NB4 (cell line): Measurements from ENCODE around the gene BACE2.

Experiments
- DNase-seq: peaks from one replicate; pipeline ENCODE4 v3.0.0; 2010; ENCODE audit warnings: low read depth
- H3K4me3 ChIP-seq: one replicate; pipeline ENCODE4 v1.5.1; 2011; ENCODE audit warnings: mild to moderate bottlenecking, low read depth, low read length, moderate library complexity
- CTCF ChIP-seq: IDR thresholded peaks from one replicate; pipeline ENCODE4 v1.5.1; 2012; ENCODE audit warnings: low read depth, low read length
- MAX ChIP-seq: IDR thresholded peaks from 2 replicates; pipeline ENCODE4 v1.6.1; 2011; ENCODE audit warnings: low read depth, low read length
- MYC ChIP-seq: IDR thresholded peaks from 2 replicates; pipeline ENCODE4 v1.6.1; 2011; ENCODE audit warnings: low read depth, low read length
- POLR2A ChIP-seq: IDR thresholded peaks from 2 replicates; pipeline ENCODE4 v1.6.1; 2011; ENCODE audit warnings: mild to moderate bottlenecking; ENCODE audit not compliant: insufficient read length; ENCODE audit errors: extremely low read depth

The BACE2 gene

GRCh38 chr21:41175080-41175479 lies 7.1 kb downstream of the BACE2 start:
- H3K4me3 ChIP-seq, result no peak overlapping the region
- TF ChIP-seq MAX, result no peak
- no peak for DNase-seq

- TF ChIP-seq MAX (no peak), CTCF (no peak), MYC (no peak), POLR2A (no peak)
- DNase-seq, result no peak
- no peak overlapping the region for H3K4me3 ChIP-seq
These were observed 8.9 kb downstream of the BACE2 start for GRCh38 chr21:41176846-41177245.

GRCh38 chr21:41180752-41181151 lies 12.8 kb downstream of the BACE2 start:
- TF ChIP-seq CTCF, result no peak
- TF ChIP-seq MAX, result no peak
- TF ChIP-seq POLR2A, result no peak
- no peak for TF ChIP-seq MYC

GRCh38 chr21:41182547-41182946 lies 14.6 kb downstream of the BACE2 start:
- TF ChIP-seq CTCF (no peak), MAX (no peak), MYC (no peak), POLR2A (no peak)
- H3K4me3 ChIP-seq, result no peak overlapping the region
- no peak for DNase-seq

More at GRCh38 chr21:41180752-41181151, 12.8 kb downstream of the BACE2 start:
- no peak for DNase-seq
- H3K4me3 ChIP-seq, result no peak overlapping the region

- no peak overlapping the region for H3K4me3 ChIP-seq
- TF ChIP-seq MYC, result no peak
- no peak for TF ChIP-seq POLR2A
- no peak for TF ChIP-seq MAX
- TF ChIP-seq CTCF, result no peak
- DNase-seq, result no peak
These were observed 15.6 kb downstream of the BACE2 start for GRCh38 chr21:41183575-41183974.

GRCh38 chr21:41185802-41186201 lies 17.8 kb downstream of the BACE2 start:
- no peak for TF ChIP-seq MAX
- no peak for TF ChIP-seq POLR2A
- TF ChIP-seq MYC, result no peak
- TF ChIP-seq CTCF, result no peak
- no peak overlapping the region for H3K4me3 ChIP-seq
- DNase-seq, result no peak
